K562 (cell line): ENCODE measurements around the gene TIA1. TPM values are rescaled to one million over a fixed set of nuclear protein-coding genes. Genes with fewer than 3 reads are reported as not detected.
A peak's percentile ranks its signal among the peaks of the same experiment; 100 is the strongest.

Experiments used
- C11orf30 ChIP-seq: fragments of 450-650 bp; IDR thresholded peaks from 2 replicates; pipeline ENCODE4 v1.6.1; 2016; ENCODE audit warnings: low read depth, mild to moderate bottlenecking
- FOXJ2 ChIP-seq: fragments of 200-800 bp; sonication (Bioruptor generic); IDR thresholded peaks from 2 replicates; pipeline ENCODE4 v1.6.1; 2016; ENCODE audit warnings: missing genetic modification characterization, missing compliant biosample characterization
- JUND ChIP-seq, 2 experiments: IDR thresholded peaks; 2 replicates in 1 of 2; 3 replicates in 1 of 2; pipeline ENCODE4 v1.6.1; 2011; ENCODE audit warnings: borderline replicate concordance in 2 of 2, low read depth in 2 of 2, low read length in 2 of 2, improper control_type of control experiment in 1 of 2, missing biosample characterization in 1 of 2, missing genetic modification characterization in 1 of 2, missing genetic modification reagents in 1 of 2
- MIER1 ChIP-seq: fragments of 450-650 bp; IDR thresholded peaks from 2 replicates; pipeline ENCODE4 v1.6.1; 2016; ENCODE audit warnings: antibody characterized with exemption, mild to moderate bottlenecking, low read depth
- PYGO2 ChIP-seq: fragments of 450-650 bp; IDR thresholded peaks from 2 replicates; pipeline ENCODE4 v1.6.1; 2016; ENCODE audit warnings: mild to moderate bottlenecking, missing genetic modification characterization, moderate library complexity, missing compliant biosample characterization
- SMC3 ChIP-seq: conservative IDR thresholded peaks from 2 replicates; pipeline ENCODE4 v1.6.1; 2011; ENCODE audit warnings: low read depth, low read length, improper control_type of control experiment; ENCODE audit not compliant: insufficient read depth
- SNRNP70 ChIP-seq: fragments of 200-400 bp; formaldehyde crosslinking; optimal IDR thresholded peaks from 2 replicates; pipeline ENCODE3; 2017; ENCODE audit warnings: low read depth, low read length
- TARDBP ChIP-seq: fragments of 450-650 bp; IDR thresholded peaks from 2 replicates; pipeline ENCODE4 v1.6.1; 2016
- TEAD1 ChIP-seq, 2 experiments: fragments of 450-650 bp in 1 of 2; sonication (generic) in 1 of 2; formaldehyde crosslinking; IDR thresholded peaks; 2 replicates each; pipeline versions ENCODE4 v1.4.0 to v1.8.0; 2020 to 2022; ENCODE audit warnings: mild to moderate bottlenecking in 2 of 2, missing genetic modification reagents in 1 of 2
- TRIM25 ChIP-seq: fragments of 450-650 bp; IDR thresholded peaks from 2 replicates; pipeline ENCODE4 v1.7.0; 2016; ENCODE audit warnings: borderline replicate concordance
- ZBTB40 ChIP-seq, 2 experiments: fragments of 450-650 bp in 1 of 2; sonication (generic) in 1 of 2; formaldehyde crosslinking in 1 of 2; IDR thresholded peaks; 2 replicates each; pipeline versions ENCODE4 v1.7.1 to v1.9.0; 2016 to 2022; ENCODE audit warnings: inconsistent platforms in 1 of 2, mild to moderate bottlenecking in 1 of 2, missing genetic modification reagents in 1 of 2
- ZNF512 ChIP-seq: IDR thresholded peaks from 2 replicates; pipeline ENCODE4 v1.6.1; 2016; ENCODE audit warnings: missing genetic modification characterization, missing compliant biosample characterization
- polyA plus RNA-seq, 8 experiments: library from polyadenylated mRNA; depleted of rRNA in 4 of 8; stranded (reverse) in 5 of 8; unstranded in 3 of 8; fragments of >200 nt; fragmentation: Nextera tagmentation in 2 of 8; fragmentation: Illumina TruSeq in 1 of 8; extraction: Ambion mirVana in 2 of 8; extraction: Trizol in 1 of 8; gene quantifications; 2 replicates each; pipeline versions ENCODE4 v1.2.1 to v1.2.3, GENCODE V29; 2011 to 2014; ENCODE audit warnings: inconsistent platforms in 1 of 8, missing spikeins in 1 of 8
- total RNA-seq, 7 experiments: library from RNA; depleted of rRNA in 6 of 7; stranded (reverse); fragments of >200 nt in 6 of 7; fragmentation: Illumina TruSeq in 2 of 7; extraction: Trizol in 2 of 7; gene quantifications; 2 replicates each; pipeline versions ENCODE4 v1.2.1 to v1.2.3, GENCODE V29; 2011 to 2021; ENCODE audit warnings: low replicate concordance in 1 of 7

TIA1 gene
- total and polyA plus RNA-seq, 9 of the 15 experiments (the other 6 are each of a cell fraction or from before 2014, with no cell fraction given), result 25.3 to 129 (median 79.6) TPM

GRCh38 chr2:70247364-70248180 is 856 bp downstream of the TIA1 start (continued):
- peak; percentile 34; the same call in 1 of the 2 replicates for TF ChIP-seq ZBTB40 (IDR thresholded peaks at IDR 0.05)
- TF ChIP-seq ZBTB40 (CRISPR knock-in tag; IDR thresholded peaks at IDR 0.05), result no peak
- no peak for TF ChIP-seq JUND (IDR thresholded peaks at IDR 0.05; ENCODE audit: borderline replicate concordance, low read depth, low read length)
- TF ChIP-seq JUND (tag; IDR thresholded peaks at IDR 0.05; ENCODE audit: borderline replicate concordance, low read depth, low read length), result no peak
- no peak for TF ChIP-seq TARDBP
- TF ChIP-seq C11orf30, result 0 out of 2 replicates have a peak, but pooled peaks have one; percentile 4
- no peak for TF ChIP-seq SNRNP70
- TF ChIP-seq TEAD1 (CRISPR knock-in tag; IDR thresholded peaks at IDR 0.05), result no peak
- TF ChIP-seq MIER1, result no peak
- no peak for TF ChIP-seq SMC3
- TF ChIP-seq ZNF512 (tag), result peak; percentile 68; the same call in 1 of the 2 replicates
- TF ChIP-seq FOXJ2, result no peak
- TF ChIP-seq TRIM25, result 0 out of 2 replicates have a peak, but pooled peaks have one; percentile 64
- TF ChIP-seq PYGO2, result no peak
